GM12864 (cell line): Measurements from ENCODE around the gene DHRS1.

Experiments used
- DNase-seq: peaks from one replicate; pipeline ENCODE4 v3.0.0-alpha.2; 2011; ENCODE audit warnings: low read depth
- H3K4me3 ChIP-seq: 2 replicates; pipeline ENCODE4 v1.5.1; 2011; ENCODE audit warnings: mild to moderate bottlenecking, low read depth, low read length, control low read depth
- TF ChIP-seq, protein P1 (sequence below): IDR thresholded peaks from 2 replicates; pipeline ENCODE4 v1.5.1; 2011; ENCODE audit warnings: low read depth, mild to moderate bottlenecking, moderate library complexity, low read length, control low read depth, inconsistent platforms; ENCODE audit errors: missing control alignments

Gene DHRS1

DNA sequence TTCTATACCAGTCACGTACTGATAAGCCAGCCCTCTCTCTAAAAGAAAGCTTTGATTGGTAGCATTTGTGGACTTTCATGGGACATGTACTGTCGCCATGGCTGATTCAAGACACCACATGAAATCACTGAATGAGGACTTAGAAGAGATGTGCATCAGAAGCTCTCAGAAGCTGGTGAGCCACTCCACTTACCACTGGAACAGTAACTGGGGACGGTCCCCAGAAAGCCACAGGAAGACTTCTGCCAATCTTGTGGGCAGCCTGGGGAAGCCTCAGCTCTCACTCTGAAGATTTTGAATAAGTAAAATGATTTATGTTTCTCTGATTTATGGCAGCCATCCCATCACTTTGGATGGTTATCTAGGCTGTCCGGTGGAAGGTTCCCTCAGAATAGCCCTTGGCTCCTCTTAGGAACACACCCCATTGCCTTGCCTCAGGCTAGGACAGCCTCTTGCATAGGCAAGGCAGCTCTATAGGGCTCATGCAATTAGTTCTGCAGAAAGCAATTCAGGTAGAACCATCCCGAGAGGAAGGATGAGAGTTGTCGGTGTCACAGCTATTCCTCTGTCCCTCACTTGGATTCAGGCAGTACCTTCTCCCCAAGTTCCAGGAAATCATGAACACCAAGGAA is 9.8 kb downstream of the DHRS1 start:
- TF ChIP-seq, protein P1, sequence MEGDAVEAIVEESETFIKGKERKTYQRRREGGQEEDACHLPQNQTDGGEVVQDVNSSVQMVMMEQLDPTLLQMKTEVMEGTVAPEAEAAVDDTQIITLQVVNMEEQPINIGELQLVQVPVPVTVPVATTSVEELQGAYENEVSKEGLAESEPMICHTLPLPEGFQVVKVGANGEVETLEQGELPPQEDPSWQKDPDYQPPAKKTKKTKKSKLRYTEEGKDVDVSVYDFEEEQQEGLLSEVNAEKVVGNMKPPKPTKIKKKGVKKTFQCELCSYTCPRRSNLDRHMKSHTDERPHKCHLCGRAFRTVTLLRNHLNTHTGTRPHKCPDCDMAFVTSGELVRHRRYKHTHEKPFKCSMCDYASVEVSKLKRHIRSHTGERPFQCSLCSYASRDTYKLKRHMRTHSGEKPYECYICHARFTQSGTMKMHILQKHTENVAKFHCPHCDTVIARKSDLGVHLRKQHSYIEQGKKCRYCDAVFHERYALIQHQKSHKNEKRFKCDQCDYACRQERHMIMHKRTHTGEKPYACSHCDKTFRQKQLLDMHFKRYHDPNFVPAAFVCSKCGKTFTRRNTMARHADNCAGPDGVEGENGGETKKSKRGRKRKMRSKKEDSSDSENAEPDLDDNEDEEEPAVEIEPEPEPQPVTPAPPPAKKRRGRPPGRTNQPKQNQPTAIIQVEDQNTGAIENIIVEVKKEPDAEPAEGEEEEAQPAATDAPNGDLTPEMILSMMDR = no peak
- DNase-seq = no peak
- no peak overlapping the region for H3K4me3 ChIP-seq

DNA sequence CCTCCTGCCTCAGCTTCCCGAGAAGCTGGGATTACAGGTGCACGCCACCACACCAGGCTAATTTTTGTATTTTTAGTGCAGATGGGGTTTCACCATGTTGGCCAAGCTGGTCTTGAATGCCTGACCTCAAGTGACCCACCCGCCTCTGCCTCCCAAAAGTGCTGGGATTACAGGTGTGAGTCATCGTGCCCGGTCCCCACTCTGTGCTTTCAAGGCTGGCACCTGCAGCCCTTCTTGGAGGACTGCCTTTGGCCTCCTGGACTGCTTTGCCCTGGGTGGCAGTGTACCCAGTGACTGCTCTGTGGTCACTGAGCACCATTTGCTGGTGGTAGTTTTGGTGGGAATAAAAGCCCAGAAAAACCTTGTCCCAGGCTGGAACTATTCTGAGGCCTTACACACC is 12.6 kb downstream of the DHRS1 start:
- TF ChIP-seq, protein P1 = no peak
- DNase-seq = no peak
- H3K4me3 ChIP-seq = no peak overlapping the region

DNA sequence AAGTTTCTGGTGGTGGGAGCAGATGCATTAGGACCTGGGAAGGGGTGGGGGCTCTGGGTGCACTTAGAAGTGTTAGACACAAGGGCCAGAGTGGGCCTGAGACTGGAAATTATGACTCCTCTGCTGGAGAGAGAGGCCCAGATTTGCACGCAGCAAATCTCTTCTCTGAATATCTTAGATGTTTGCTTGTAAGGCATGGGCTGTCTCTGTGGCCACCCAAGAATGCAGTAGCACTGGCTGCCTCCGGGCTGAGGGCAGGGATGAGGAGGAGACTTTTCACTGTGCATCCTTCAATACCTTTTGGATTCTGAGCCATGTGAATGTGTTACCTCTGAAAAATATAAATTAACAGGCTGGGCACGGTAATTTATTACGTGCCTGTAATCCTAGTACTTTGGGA is 14.2 kb downstream of the DHRS1 start:
- no peak overlapping the region for H3K4me3 ChIP-seq
- TF ChIP-seq, protein P1 = no peak
- no peak for DNase-seq

DNA sequence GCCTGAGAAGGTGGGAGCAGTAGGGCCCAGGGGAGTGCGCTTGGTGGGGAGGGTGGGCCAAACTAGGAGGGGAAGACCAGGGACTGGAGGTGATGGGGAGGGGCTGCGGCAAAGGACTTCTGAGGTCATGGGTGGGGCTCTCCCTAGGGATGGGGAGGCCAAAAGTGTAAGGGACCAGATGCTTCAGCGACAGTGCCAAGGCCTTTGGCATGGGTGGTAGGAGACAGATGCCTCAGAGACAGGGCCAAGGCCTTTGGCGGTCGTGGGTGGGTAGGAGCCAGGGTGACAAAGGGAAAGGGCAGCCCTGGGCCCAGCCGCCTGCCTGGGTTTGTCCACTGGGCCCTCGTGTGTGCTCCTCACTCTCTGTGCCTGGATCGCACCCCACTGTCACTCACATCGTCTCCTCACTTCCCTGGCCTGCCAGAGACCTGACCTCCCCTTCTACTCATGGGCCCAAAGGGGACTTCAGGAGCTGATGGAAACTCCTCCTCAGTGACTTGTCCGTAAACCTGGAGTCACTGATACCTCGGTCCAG is 15.0 kb downstream of the DHRS1 start:
- no peak for DNase-seq
- TF ChIP-seq, protein P1 = no peak
- H3K4me3 ChIP-seq = no peak overlapping the region

DNA sequence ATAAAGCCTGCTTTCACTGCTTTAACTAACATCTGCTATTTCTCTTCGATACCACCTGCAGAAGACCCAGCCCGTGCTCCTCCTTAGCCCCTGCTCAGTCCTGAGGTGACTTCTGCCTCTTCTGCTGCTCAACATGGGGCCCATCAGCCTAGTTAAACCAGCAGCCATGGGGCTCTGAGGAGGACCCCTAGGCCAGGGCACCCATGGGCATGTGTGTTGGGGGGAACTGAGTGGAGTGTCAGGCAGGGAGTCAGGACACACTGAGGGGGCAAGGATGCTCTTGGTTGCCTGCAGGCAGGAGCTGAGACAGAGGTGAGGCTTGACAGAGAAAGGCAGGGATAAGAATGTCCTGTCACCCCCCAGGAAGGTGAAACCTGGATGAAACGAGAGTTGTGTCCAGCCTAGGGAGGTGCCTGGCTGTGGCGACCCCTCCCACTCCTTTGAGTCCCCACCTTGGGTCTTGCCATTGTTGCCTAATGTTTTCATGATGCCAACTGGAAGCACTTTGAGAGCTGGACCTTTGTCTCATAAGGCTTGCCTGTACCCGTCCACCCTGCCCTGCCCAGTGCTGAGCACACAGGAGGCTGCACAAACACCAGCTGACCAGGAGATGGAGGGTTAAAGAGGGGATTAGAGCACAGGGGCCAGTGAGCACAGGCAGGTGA is 15.7 kb downstream of the DHRS1 start:
- DNase-seq = no peak
- TF ChIP-seq, protein P1 = no peak

DNA sequence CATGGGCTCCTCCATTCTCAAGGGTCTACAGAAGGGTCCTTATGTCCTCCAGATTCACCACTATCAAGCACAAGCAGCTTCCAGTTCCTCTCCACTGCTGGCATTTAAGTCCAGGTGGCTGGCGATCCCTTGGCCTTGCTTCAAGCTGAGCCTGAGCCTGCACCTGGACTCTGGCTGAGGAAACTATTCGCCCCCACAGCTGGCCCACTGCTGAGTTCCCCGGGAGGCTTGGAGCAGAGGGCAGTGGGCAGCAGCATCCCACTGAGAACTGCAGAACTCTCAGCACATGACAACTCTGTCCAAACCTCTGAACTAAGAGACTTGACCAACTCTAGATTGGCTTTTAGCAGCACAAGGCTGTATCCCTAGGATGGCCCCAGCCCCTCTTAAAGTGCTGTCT is 16.8 kb downstream of the DHRS1 start:
- no peak overlapping the region for H3K4me3 ChIP-seq
- no peak for DNase-seq
- TF ChIP-seq, protein P1 = no peak

More for the DNA sequence above, 15.7 kb downstream of the DHRS1 start:
- no peak overlapping the region for H3K4me3 ChIP-seq
